Type B pancreatic cell (in vitro differentiated cells): ENCODE results near the gene OGT. TPM values are rescaled to one million over a fixed set of nuclear protein-coding genes. Genes with fewer than 3 reads are reported as not detected.
"Not testable (repeated sequence)": the region's sequence is repeated elsewhere in the genome, so short reads cannot be mapped to it uniquely, and the experiment has no call there.

Source experiments
- DNase-seq: peaks from one replicate; pipeline ENCODE4 v3.0.0; 2021; ENCODE audit warnings: mixed read lengths; ENCODE audit not compliant: unreplicated experiment; ENCODE audit errors: extremely low spot score
- H3K27ac Mint-ChIP-seq: 2 replicates; pipeline ENCODE4 v1.8.0; 2021; ENCODE audit warnings: mild to moderate bottlenecking, mixed read lengths
- H3K27me3 Mint-ChIP-seq: 2 replicates; pipeline ENCODE4 v1.8.0; 2021; ENCODE audit warnings: mixed read lengths
- H3K36me3 Mint-ChIP-seq: 2 replicates; pipeline ENCODE4 v1.8.0; 2021; ENCODE audit warnings: mixed read lengths
- H3K4me1 Mint-ChIP-seq: one replicate; pipeline ENCODE4 v1.8.0; 2021; ENCODE audit warnings: mixed read lengths; ENCODE audit not compliant: unreplicated experiment
- H3K4me3 Mint-ChIP-seq: 2 replicates; pipeline ENCODE4 v1.8.0; 2021; ENCODE audit warnings: mild to moderate bottlenecking, mixed read lengths
- H3K9me3 Mint-ChIP-seq: 2 replicates; pipeline ENCODE4 v1.8.0; 2021; ENCODE audit warnings: mixed read lengths
- total RNA-seq: library from RNA; stranded (reverse); gene quantifications from 2 replicates; pipeline ENCODE4 v1.2.1, GENCODE V29; 2021; ENCODE audit warnings: low replicate concordance
- TF ChIP-seq, protein P1 (sequence below): fragments of 200-600 bp; sonication (generic); conservative IDR thresholded peaks from 2 replicates; pipeline ENCODE4 v1.5.0; 2021; ENCODE audit warnings: antibody characterized with exemption, mild to moderate bottlenecking

The OGT gene
- total RNA-seq, 1 donor from 2014 or later: 180 TPM

DNA sequence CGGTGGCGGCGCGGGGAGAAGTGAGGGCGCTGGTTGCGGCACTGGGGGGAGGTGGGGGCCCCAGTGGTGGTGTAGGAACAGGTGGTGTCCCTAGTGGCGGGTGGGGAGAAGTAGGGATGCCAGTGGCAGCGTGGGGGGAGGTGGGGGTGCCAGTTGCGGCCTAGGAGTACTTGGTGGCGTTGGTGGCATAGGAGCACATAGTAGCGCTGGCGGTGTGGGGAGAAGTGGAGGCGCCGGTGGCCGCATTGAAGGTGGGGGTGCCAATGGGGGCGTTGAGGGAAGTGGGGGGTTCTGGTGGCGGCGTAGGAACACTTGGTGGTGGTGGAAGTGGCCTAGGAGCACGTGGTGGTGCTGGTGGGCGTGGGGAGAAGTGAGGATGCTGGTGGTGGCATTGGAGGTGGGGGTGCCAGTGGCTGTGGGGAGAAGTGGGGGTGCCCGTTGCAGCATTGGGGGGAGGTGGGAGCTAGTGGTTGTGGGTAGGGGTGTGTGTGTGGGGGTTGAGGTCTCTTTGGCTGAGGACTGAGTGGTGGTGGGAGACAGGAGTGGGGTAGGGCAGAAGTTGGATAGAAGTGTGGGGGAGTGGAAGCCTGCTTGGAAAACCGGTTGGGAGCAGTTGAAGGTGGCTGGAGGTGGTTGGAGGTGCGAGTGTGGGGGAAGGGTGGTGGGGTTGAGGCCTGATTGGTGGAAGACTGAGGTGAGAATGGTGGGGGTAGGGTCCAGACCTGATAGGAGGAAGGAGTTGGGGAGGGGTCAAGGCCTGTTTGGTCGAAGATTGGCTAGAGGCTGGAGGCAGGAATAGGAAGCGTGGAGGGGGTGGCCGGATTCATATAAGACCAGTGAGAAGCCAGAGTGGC is 46.5 kb downstream of the OGT start:
- Mint-ChIP-seq H3K9me3 (no peaks in the 10 kb centered on the region), H3K27me3 (no peaks in the 10 kb centered on the region), H3K27ac (no peak overlapping the region), H3K4me1 (no peaks in the 10 kb centered on the region), H3K4me3 (no peak overlapping the region), H3K36me3 (peaks cover 11% of the 10 kb centered on the region)
- no peak for DNase-seq
- TF ChIP-seq, protein P1, sequence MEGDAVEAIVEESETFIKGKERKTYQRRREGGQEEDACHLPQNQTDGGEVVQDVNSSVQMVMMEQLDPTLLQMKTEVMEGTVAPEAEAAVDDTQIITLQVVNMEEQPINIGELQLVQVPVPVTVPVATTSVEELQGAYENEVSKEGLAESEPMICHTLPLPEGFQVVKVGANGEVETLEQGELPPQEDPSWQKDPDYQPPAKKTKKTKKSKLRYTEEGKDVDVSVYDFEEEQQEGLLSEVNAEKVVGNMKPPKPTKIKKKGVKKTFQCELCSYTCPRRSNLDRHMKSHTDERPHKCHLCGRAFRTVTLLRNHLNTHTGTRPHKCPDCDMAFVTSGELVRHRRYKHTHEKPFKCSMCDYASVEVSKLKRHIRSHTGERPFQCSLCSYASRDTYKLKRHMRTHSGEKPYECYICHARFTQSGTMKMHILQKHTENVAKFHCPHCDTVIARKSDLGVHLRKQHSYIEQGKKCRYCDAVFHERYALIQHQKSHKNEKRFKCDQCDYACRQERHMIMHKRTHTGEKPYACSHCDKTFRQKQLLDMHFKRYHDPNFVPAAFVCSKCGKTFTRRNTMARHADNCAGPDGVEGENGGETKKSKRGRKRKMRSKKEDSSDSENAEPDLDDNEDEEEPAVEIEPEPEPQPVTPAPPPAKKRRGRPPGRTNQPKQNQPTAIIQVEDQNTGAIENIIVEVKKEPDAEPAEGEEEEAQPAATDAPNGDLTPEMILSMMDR: no peak

DNA sequence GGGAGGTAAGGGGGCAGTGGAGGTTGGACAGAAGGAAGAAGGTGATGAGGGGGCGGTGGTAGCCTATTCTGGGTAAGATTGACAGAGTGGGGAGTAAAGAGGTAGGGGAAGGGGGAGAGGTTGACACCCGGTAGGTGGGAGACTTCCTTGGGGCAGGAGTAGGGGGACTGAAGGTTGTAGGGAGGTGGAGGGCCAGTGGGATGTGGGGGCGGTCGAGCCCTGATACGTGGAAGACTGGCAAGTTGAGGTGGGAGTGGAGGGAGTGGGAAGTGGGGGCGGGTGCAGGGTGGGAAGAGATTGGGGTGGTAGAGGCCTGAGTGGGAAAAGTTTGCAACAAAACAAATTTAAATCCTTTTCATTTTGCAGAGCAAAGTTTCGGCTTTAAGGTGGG is 47.1 kb downstream of the OGT start:
- H3K9me3 Mint-ChIP-seq: no peaks in the 10 kb centered on the region
- H3K4me1 Mint-ChIP-seq: no peaks in the 10 kb centered on the region
- no peak for DNase-seq
- no peak overlapping the region for H3K4me3 Mint-ChIP-seq
- H3K27me3 Mint-ChIP-seq: no peaks in the 10 kb centered on the region
- TF ChIP-seq, protein P1: no peak
- H3K27ac Mint-ChIP-seq: no peak overlapping the region
- H3K36me3 Mint-ChIP-seq: peaks cover 11% of the 10 kb centered on the region

DNA sequence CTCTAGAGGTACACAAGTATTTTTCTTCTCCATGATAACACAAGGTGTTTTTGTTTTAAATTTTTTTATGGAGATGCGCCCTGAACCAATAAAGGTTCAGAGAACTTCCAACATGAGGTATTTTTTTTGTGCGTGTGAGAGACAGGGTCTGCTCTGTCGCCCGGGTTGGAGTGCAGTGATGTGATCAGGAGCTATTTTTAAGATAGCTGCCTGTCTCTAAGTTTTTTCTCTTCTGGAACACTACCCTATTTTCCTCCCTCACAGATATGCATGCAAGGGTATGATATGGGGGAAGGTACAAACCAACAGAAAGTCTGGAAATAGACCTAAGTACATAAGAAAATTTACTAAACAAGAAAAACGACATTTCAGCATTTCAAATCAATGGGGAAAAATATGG is 48.3 kb downstream of the OGT start:
- TF ChIP-seq, protein P1: no peak
- H3K4me1 Mint-ChIP-seq: no peaks in the 10 kb centered on the region
- peaks cover 11% of the 10 kb centered on the region for H3K36me3 Mint-ChIP-seq
- DNase-seq: no peak
- H3K27me3 Mint-ChIP-seq: no peaks in the 10 kb centered on the region
- H3K9me3 Mint-ChIP-seq: no peaks in the 10 kb centered on the region
- H3K4me3 Mint-ChIP-seq: no peak overlapping the region
- H3K27ac Mint-ChIP-seq: no peak overlapping the region

DNA sequence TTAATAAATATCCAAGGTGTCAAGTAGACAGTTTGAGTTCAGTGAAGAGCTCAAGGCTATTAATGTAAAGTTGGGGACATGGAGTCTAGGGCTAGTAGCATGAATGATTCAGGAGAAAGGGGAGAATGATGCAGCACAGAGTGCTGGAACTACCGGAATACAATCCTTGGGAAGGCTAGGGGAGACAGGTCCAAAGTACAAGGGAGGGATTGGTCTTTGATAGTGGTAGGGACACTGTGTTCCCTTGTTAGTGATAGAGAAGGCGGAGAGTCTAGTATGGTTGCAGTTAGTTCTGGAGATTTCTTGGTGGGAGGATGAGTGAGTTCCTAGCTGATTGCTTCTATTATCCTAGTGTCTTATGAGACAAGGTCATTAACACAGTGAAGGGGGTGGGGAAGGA is 54.0 kb downstream of the OGT start:
- no peaks in the 10 kb centered on the region for H3K4me1 Mint-ChIP-seq
- peak overlapping the region; percentile 14 for H3K27ac Mint-ChIP-seq

DNA sequence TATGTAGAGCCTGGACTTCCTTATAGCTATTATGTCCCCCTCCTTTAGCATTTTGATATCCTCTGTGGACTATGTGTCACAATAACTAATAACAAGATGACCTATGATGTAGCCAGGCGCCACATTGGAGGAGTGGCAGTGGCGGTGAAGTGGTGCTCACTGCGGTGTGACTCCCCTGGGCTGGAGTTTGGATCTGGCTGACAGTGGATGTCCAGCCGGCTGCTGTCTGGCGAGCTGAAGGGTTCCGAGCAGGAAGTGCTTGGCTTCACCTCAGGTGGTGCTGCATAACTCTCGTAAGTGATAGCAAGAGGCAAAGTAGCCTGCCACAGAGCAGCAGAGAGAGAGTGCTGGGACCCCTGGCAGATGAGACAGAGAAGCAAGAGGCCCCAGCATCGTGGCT is 60.3 kb downstream of the OGT start:
- H3K27ac Mint-ChIP-seq, H3K4me3 Mint-ChIP-seq, H3K9me3 Mint-ChIP-seq, H3K36me3 Mint-ChIP-seq, H3K4me1 Mint-ChIP-seq, DNase-seq, H3K27me3 Mint-ChIP-seq: not testable (repeated sequence)

More for the DNA sequence above, 54.0 kb downstream of the OGT start:
- TF ChIP-seq, protein P1: no peak
- Mint-ChIP-seq H3K9me3 (no peaks in the 10 kb centered on the region), H3K36me3 (peaks cover 5% of the 10 kb centered on the region), H3K27me3 (no peaks in the 10 kb centered on the region), H3K4me3 (no peak overlapping the region)
- DNase-seq: no peak

- no peak for DNase-seq
- Mint-ChIP-seq H3K9me3 (peaks cover 9% of the 10 kb centered on the region), H3K27ac (no peak overlapping the region), H3K4me1 (no peaks in the 10 kb centered on the region), H3K27me3 (no peaks in the 10 kb centered on the region), H3K4me3 (no peak overlapping the region), H3K36me3 (peaks cover 23% of the 10 kb centered on the region)
- TF ChIP-seq, protein P1: no peak
Measured at GRCh38 chrX:71599965-71600364, 67.1 kb downstream of the OGT start.
